CD14-positive monocyte (primary cell): Measurements from ENCODE around the gene SIN3A. TPM values are rescaled to one million over a fixed set of nuclear protein-coding genes. Genes with fewer than 3 reads are reported as not detected.

Experiments used
- DNase-seq, 3 donors: peaks; one replicate each; pipeline ENCODE4 v3.0.0-alpha.2; 2011 to 2022
- H2AFZ ChIP-seq: 2 replicates; pipeline ENCODE4 v1.6.0; 2012; ENCODE audit warnings: mild to moderate bottlenecking, low read depth, low read length, inconsistent platforms; ENCODE audit not compliant: insufficient read depth, poor library complexity, severe bottlenecking
- H3K27ac ChIP-seq, 2 donors: 1 replicate in 1 of 2; 2 replicates in 1 of 2; pipeline ENCODE4 v1.5.1; 2012 to 2013; ENCODE audit warnings: low read length in 2 of 2, control low read depth in 1 of 2, inconsistent platforms in 1 of 2, low read depth in 1 of 2, mild to moderate bottlenecking in 1 of 2
- H3K27me3 ChIP-seq, 2 donors: one replicate each; pipeline versions ENCODE4 v1.6.0 to v1.6.1; 2011 to 2013; ENCODE audit warnings: low read length in 2 of 2; ENCODE audit not compliant: control insufficient read depth in 2 of 2, insufficient read depth in 2 of 2
- H3K36me3 ChIP-seq, 2 donors: replicated peaks in 1 of 2; 1 replicate in 1 of 2; 2 replicates in 1 of 2; pipeline versions ENCODE4 v1.5.1 to v1.6.1; 2012 to 2013; ENCODE audit warnings: low read length in 2 of 2, control low read depth in 1 of 2, inconsistent platforms in 1 of 2, mild to moderate bottlenecking in 1 of 2; ENCODE audit not compliant: insufficient read depth in 2 of 2, control insufficient read depth in 1 of 2
- H3K4me1 ChIP-seq, 2 donors: 1 replicate in 1 of 2; 2 replicates in 1 of 2; pipeline versions ENCODE4 v1.5.1 to v1.6.1; 2012 to 2013; ENCODE audit warnings: low read length in 2 of 2, control low read depth in 1 of 2, inconsistent platforms in 1 of 2, mild to moderate bottlenecking in 1 of 2, moderate library complexity in 1 of 2; ENCODE audit not compliant: insufficient read depth in 2 of 2, control insufficient read depth in 1 of 2
- H3K4me2 ChIP-seq: replicated peaks from 2 replicates; pipeline ENCODE3; 2012; ENCODE audit warnings: low read length, moderate library complexity, mild to moderate bottlenecking; ENCODE audit not compliant: poor library complexity, severe bottlenecking; ENCODE audit errors: extremely low read depth
- H3K4me3 ChIP-seq, 3 experiments: fragments of 200-600 bp in 1 of 3; sonication (generic) in 1 of 3; replicated peaks in 1 of 3; 1 replicate in 2 of 3; 2 replicates in 1 of 3; pipeline ENCODE4 v1.5.1; 2011 to 2013; ENCODE audit warnings: low read length in 3 of 3, mild to moderate bottlenecking in 3 of 3, control low read depth in 2 of 3, low read depth in 2 of 3, inconsistent platforms in 1 of 3, moderate library complexity in 1 of 3
- H3K79me2 ChIP-seq: 2 replicates; pipeline ENCODE4 v1.6.0; 2012; ENCODE audit warnings: mild to moderate bottlenecking, control low read depth, inconsistent platforms, low read length, moderate library complexity; ENCODE audit not compliant: insufficient read depth
- H3K9ac ChIP-seq: 2 replicates; pipeline ENCODE4 v1.6.0; 2017; ENCODE audit warnings: low read length, mild to moderate bottlenecking; ENCODE audit not compliant: insufficient read depth, poor library complexity, severe bottlenecking
- H3K9me3 ChIP-seq, 2 donors: replicated peaks in 1 of 2; 1 replicate in 1 of 2; 2 replicates in 1 of 2; pipeline versions ENCODE4 v1.5.1 to v1.6.1; 2012 to 2013; ENCODE audit warnings: low read length in 2 of 2, control low read depth in 1 of 2; ENCODE audit not compliant: control insufficient read depth in 1 of 2, insufficient read depth in 1 of 2
- H4K20me1 ChIP-seq: 2 replicates; pipeline ENCODE4 v1.6.0; 2012; ENCODE audit warnings: mild to moderate bottlenecking, low read length, control low read depth, moderate library complexity; ENCODE audit not compliant: insufficient read depth
- H3K27ac Mint-ChIP-seq, 7 donors: one replicate each; pipeline ENCODE4 v1.8.0; 2020; ENCODE audit warnings: mild to moderate bottlenecking in 7 of 7, mixed read lengths in 7 of 7, moderate library complexity in 6 of 7, inconsistent platforms in 2 of 7
- H3K27me3 Mint-ChIP-seq, 3 donors: one replicate each; pipeline ENCODE4 v1.8.0; 2021 to 2022; ENCODE audit warnings: low read depth in 3 of 3, mild to moderate bottlenecking in 3 of 3, mixed read lengths in 3 of 3, moderate library complexity in 3 of 3, inconsistent platforms in 1 of 3
- H3K36me3 Mint-ChIP-seq, 2 donors: one replicate each; pipeline ENCODE4 v1.8.0; 2020; ENCODE audit warnings: mixed read lengths in 2 of 2, inconsistent platforms in 1 of 2, mild to moderate bottlenecking in 1 of 2
- H3K4me1 Mint-ChIP-seq: one replicate; pipeline ENCODE4 v1.8.0; 2020; ENCODE audit warnings: mild to moderate bottlenecking, mixed read lengths
- H3K4me3 Mint-ChIP-seq, 2 donors: one replicate each; pipeline ENCODE4 v1.8.0; 2020; ENCODE audit warnings: mild to moderate bottlenecking in 2 of 2, mixed read lengths in 2 of 2, moderate library complexity in 1 of 2
- H3K9me3 Mint-ChIP-seq, 7 donors: one replicate each; pipeline ENCODE4 v1.8.0; 2020 to 2022; ENCODE audit warnings: mixed read lengths in 7 of 7, mild to moderate bottlenecking in 6 of 7, moderate library complexity in 6 of 7, inconsistent platforms in 2 of 7
- WGBS: methylation state at CpG from one replicate; pipeline ENCODE4 v1.1.5; 2013; ENCODE audit warnings: missing lambda C conversion rate; ENCODE audit not compliant: insufficient coverage; 5-methylcytosine and 5-hydroxymethylcytosine counted together
- intact Hi-C, 2 donors: fragments of 100-400 bp; cut with micrococcal nuclease; formaldehyde crosslinking; loops; one replicate each; pipeline versions ENCODE4 v1.15.0 to v1.15.1; 2023
- polyA plus RNA-seq, 3 donors: library from polyadenylated mRNA; depleted of rRNA in 1 of 3; unstranded in 2 of 3; stranded (reverse) in 1 of 3; fragments of 300-500 nt in 2 of 3; fragments of >200 nt in 1 of 3; fragmentation: Illumina TruSeq in 2 of 3; gene quantifications; 1 replicate in 2 of 3; 2 replicates in 1 of 3; pipeline ENCODE4 v1.2.3, GENCODE V29; 2012 to 2021
- TF ChIP-seq, protein P1 (sequence below): fragments of 200-600 bp; IDR thresholded peaks from one replicate; pipeline ENCODE4 v1.8.0; 2022; ENCODE audit warnings: antibody characterized with exemption, mild to moderate bottlenecking

The SIN3A gene
- polyA plus RNA-seq, 3 donors, result 2.3 to 20.7 (median 7.9) TPM

- Histone ChIP-seq H3K36me3 (peaks cover 0 to 10% of the 10 kb centered on the region in 2 donors), H4K20me1 (peaks cover 48% of the 10 kb centered on the region), H3K27me3 (no peaks in the 10 kb centered on the region), H3K4me1 (peaks cover 41 to 51% of the 10 kb centered on the region in 2 donors), H2AFZ (no peak overlapping the region), H3K27ac (peak overlapping the region; percentile 80 to 95), H3K79me2 (peaks cover 63% of the 10 kb centered on the region), H3K9me3 (no peaks in the 10 kb centered on the region), H3K4me2 (peak overlapping the region; percentile 100), H3K9ac (peak overlapping the region; percentile 89), H3K4me3 (peak overlapping the region; percentile 50 to 97 (median 70))
- Mint-ChIP-seq H3K4me1 (peaks cover 45% of the 10 kb centered on the region), H3K36me3 (no peaks in the 10 kb centered on the region), H3K9me3 (no peaks in the 10 kb centered on the region), H3K4me3 (peak overlapping the region; percentile 86 to 90), H3K27me3 (no peaks in the 10 kb centered on the region), H3K27ac (peak overlapping the region; percentile 94 to 99 (median 96))
- intact Hi-C loops, result loop anchor here (5.0 to 10.0 kb wide), 6 partner anchors 84 to 906 kb away; partner anchors contain the start of genes ARID3B (in 1 of the 2), COX5A (in 1 of the 2), IMP3 (in 1 of the 2) and MAN2C1 (in 1 of the 2)
- no peak for DNase-seq
- WGBS, result 0% methylated on average over 11 of the region's 45 CpGs
- TF ChIP-seq, protein P1, sequence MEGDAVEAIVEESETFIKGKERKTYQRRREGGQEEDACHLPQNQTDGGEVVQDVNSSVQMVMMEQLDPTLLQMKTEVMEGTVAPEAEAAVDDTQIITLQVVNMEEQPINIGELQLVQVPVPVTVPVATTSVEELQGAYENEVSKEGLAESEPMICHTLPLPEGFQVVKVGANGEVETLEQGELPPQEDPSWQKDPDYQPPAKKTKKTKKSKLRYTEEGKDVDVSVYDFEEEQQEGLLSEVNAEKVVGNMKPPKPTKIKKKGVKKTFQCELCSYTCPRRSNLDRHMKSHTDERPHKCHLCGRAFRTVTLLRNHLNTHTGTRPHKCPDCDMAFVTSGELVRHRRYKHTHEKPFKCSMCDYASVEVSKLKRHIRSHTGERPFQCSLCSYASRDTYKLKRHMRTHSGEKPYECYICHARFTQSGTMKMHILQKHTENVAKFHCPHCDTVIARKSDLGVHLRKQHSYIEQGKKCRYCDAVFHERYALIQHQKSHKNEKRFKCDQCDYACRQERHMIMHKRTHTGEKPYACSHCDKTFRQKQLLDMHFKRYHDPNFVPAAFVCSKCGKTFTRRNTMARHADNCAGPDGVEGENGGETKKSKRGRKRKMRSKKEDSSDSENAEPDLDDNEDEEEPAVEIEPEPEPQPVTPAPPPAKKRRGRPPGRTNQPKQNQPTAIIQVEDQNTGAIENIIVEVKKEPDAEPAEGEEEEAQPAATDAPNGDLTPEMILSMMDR, result no peak
Measured at GRCh38 chr15:75451202-75451673, 252 bp downstream of the SIN3A start.

- Mint-ChIP-seq H3K36me3 (no peaks in the 10 kb centered on the region), H3K4me1 (peaks cover 44% of the 10 kb centered on the region), H3K4me3 (peak overlapping the region; percentile 93 to 98), H3K9me3 (no peaks in the 10 kb centered on the region), H3K27ac (peak overlapping the region; percentile 92 to 100 (median 96)), H3K27me3 (peaks cover 0 to 2% (median 0%) of the 10 kb centered on the region in 3 donors)
- Histone ChIP-seq H3K36me3 (peaks cover 0 to 16% of the 10 kb centered on the region in 2 donors), H3K9ac (peak overlapping the region; percentile 89), H3K27me3 (no peaks in the 10 kb centered on the region), H2AFZ (peak overlapping the region; percentile 47), H3K4me2 (peak overlapping the region; percentile 100), H3K4me1 (peaks cover 39 to 49% of the 10 kb centered on the region in 2 donors), H3K9me3 (no peaks in the 10 kb centered on the region), H4K20me1 (peaks cover 55% of the 10 kb centered on the region), H3K4me3 (peak overlapping the region; percentile 50 to 97 (median 69)), H3K27ac (peak overlapping the region; percentile 80 to 95), H3K79me2 (peaks cover 68% of the 10 kb centered on the region)
- 2% methylated on average over 30 of the region's 62 CpGs for WGBS
- peak; percentile 89 to 96 (median 96) for DNase-seq
- TF ChIP-seq, protein P1, result no peak
- intact Hi-C loops, result loop anchor here (5.0 to 10.0 kb wide), 6 partner anchors 83 to 906 kb away; partner anchors contain the start of genes ARID3B (in 1 of the 2), COX5A (in 1 of the 2), IMP3 (in 1 of the 2) and MAN2C1 (in 1 of the 2)
Measured at GRCh38 chr15:75450307-75451201, 936 bp downstream of the SIN3A start.
